GM12878 (cell line): ENCODE measurements around the gene DGKA. TPM values are rescaled to one million over a fixed set of nuclear protein-coding genes. Genes with fewer than 3 reads are reported as not detected.

Experiments
- BACH1 ChIP-seq: fragments of 450-650 bp; IDR thresholded peaks from 2 replicates; pipeline ENCODE4 v1.6.1; 2017; ENCODE audit warnings: mild to moderate bottlenecking, borderline replicate concordance
- CBX3 ChIP-seq: fragments of 200-600 bp; sonication (generic); IDR thresholded peaks from 2 replicates; pipeline ENCODE4 v1.6.1; 2016; ENCODE audit warnings: low read depth, borderline replicate concordance
- HDAC2 ChIP-seq: fragments of 200-600 bp; sonication (generic); IDR thresholded peaks from 2 replicates; pipeline ENCODE4 v1.6.1; 2017
- JUND ChIP-seq: IDR thresholded peaks from 2 replicates; pipeline ENCODE4 v1.6.1; 2012; ENCODE audit warnings: low read depth, mild to moderate bottlenecking, low read length, improper control_type of control experiment, moderate library complexity
- KLF5 ChIP-seq: fragments of 450-650 bp; IDR thresholded peaks from 2 replicates; pipeline ENCODE4 v1.6.1; 2014; ENCODE audit warnings: mild to moderate bottlenecking; ENCODE audit not compliant: partially characterized antibody
- MXI1 ChIP-seq: fragments of 150-350 bp; IDR thresholded peaks from 2 replicates; pipeline ENCODE4 v1.6.1; 2011; ENCODE audit warnings: low read depth, mild to moderate bottlenecking, inconsistent platforms, low read length, improper control_type of control experiment
- NBN ChIP-seq: fragments of 450-650 bp; IDR thresholded peaks from 2 replicates; pipeline ENCODE4 v1.6.1; 2016
- NFIC ChIP-seq: IDR thresholded peaks from 2 replicates; pipeline ENCODE4 v1.6.1; 2012; ENCODE audit warnings: low read depth, mild to moderate bottlenecking, inconsistent platforms, low read length, moderate library complexity
- NR2C2 ChIP-seq: IDR thresholded peaks from 2 replicates; pipeline ENCODE4 v1.6.1; 2011; ENCODE audit warnings: borderline replicate concordance, low read depth; ENCODE audit not compliant: control insufficient read depth, insufficient read length
- NRF1 ChIP-seq: conservative IDR thresholded peaks from 2 replicates; pipeline ENCODE4 v1.6.1; 2011; ENCODE audit warnings: mild to moderate bottlenecking, low read depth, low read length, improper control_type of control experiment
- SIN3A ChIP-seq: IDR thresholded peaks from 2 replicates; pipeline ENCODE4 v1.6.1; 2012; ENCODE audit warnings: low read depth, low read length, improper control_type of control experiment
- SMAD1 ChIP-seq: fragments of 450-650 bp; IDR thresholded peaks from 2 replicates; pipeline ENCODE4 v1.6.1; 2018; ENCODE audit warnings: mild to moderate bottlenecking, low read depth; ENCODE audit not compliant: partially characterized antibody
- SREBF2 ChIP-seq: IDR thresholded peaks from 2 replicates; pipeline ENCODE4 v1.6.1; 2012; ENCODE audit warnings: mild to moderate bottlenecking, low read length
- SRF ChIP-seq, 2 experiments: IDR thresholded peaks; 2 replicates each; pipeline ENCODE4 v1.6.1; 2011; ENCODE audit warnings: low read depth in 2 of 2, low read length in 2 of 2, mild to moderate bottlenecking in 1 of 2, moderate library complexity in 1 of 2
- WRNIP1 ChIP-seq: IDR thresholded peaks from 2 replicates; pipeline ENCODE4 v1.6.1; 2011; ENCODE audit warnings: low read depth, low read length, improper control_type of control experiment, borderline replicate concordance
- ZNF274 ChIP-seq: IDR thresholded peaks from one replicate; pipeline ENCODE4 v1.8.0; 2011; ENCODE audit not compliant: insufficient read length, insufficient read depth
- ZNF622 ChIP-seq: fragments of 450-650 bp; IDR thresholded peaks from 2 replicates; pipeline ENCODE4 v1.6.1; 2017; ENCODE audit warnings: mild to moderate bottlenecking, inconsistent platforms
- polyA plus RNA-seq, 11 experiments: library from polyadenylated mRNA; depleted of rRNA in 4 of 11; unstranded in 6 of 11; stranded (reverse) in 5 of 11; fragments of >200 nt; fragmentation: Nextera tagmentation in 4 of 11; fragmentation: Illumina TruSeq in 1 of 11; extraction: Ambion mirVana in 4 of 11; extraction: Trizol in 1 of 11; gene quantifications; 1 replicate in 1 of 11; 2 replicates in 10 of 11; pipeline versions ENCODE4 v1.2.1 to v1.2.3, GENCODE V29; 2011 to 2016; ENCODE audit warnings: inconsistent platforms in 2 of 11, missing spikeins in 2 of 11, low read depth in 1 of 11
- total RNA-seq, 4 experiments: library from RNA; depleted of rRNA in 3 of 4; stranded (reverse); fragments of >200 nt in 3 of 4; fragmentation: Illumina TruSeq in 1 of 4; extraction: Trizol in 1 of 4; gene quantifications; 2 replicates each; pipeline versions ENCODE4 v1.2.1 to v1.2.3, GENCODE V29; 2013 to 2021
- TF ChIP-seq, protein P1 (sequence below): IDR thresholded peaks from 2 replicates; pipeline ENCODE4 v1.6.1; 2012; ENCODE audit warnings: improper control_type of control experiment, low read depth, low read length; ENCODE audit not compliant: insufficient replicate concordance
- TF ChIP-seq, protein P2 (sequence below): fragments of 450-650 bp; IDR thresholded peaks from 2 replicates; pipeline ENCODE4 v1.6.1; 2017; ENCODE audit warnings: mild to moderate bottlenecking, moderate library complexity
- TF ChIP-seq, protein P3 (sequence below): IDR thresholded peaks from 2 replicates; pipeline ENCODE4 v1.6.1; 2011; ENCODE audit warnings: mild to moderate bottlenecking, low read depth, low read length, moderate library complexity; ENCODE audit not compliant: insufficient replicate concordance

DGKA gene
- total and polyA plus RNA-seq, 10 of the 15 experiments (the other 5 are each of a cell fraction or from before 2014, with no cell fraction given): 14.0 to 65.5 (median 37.1) TPM

DNA sequence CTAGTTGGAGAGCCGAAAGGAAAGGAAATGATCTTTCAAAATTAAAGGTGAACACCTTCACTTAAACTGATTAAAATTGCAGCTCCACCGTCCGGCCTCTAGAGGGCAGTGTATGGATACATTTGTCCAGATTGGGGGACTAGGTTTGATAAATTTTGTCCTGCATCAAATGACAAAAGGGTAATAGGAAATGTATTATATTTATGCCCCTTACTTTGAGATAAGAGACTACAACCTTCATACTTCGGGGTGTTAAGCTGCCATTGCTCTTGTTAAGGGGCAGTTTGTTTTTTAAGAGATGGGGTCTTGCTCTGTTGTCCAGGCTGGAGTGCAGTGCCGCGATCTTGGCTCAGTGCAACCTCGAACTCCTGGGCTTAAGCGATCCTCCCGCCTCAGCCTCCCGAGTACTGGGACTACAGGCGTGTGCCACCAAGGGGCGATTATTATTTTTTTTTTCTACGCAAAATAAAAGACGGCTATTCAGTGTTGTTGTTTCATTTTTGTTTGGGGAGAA, 65.3 kb downstream of the DGKA start (continued):
- TF ChIP-seq KLF5 (no peak), CBX3 (no peak), ZNF622 (no peak), BACH1 (no peak), NRF1 (no peak), NBN (peak; percentile 57), ZNF274 (no peak), NFIC (no peak), WRNIP1 (no peak), JUND (no peak), SREBF2 (no peak), NR2C2 (no peak), SIN3A (no peak), MXI1 (no peak), SMAD1 (no peak), SRF (IDR thresholded peaks at IDR 0.05; ENCODE audit: low read depth in 2 of 2, low read length in 2 of 2) (no peak), HDAC2 (no peak)
- TF ChIP-seq, protein P1, sequence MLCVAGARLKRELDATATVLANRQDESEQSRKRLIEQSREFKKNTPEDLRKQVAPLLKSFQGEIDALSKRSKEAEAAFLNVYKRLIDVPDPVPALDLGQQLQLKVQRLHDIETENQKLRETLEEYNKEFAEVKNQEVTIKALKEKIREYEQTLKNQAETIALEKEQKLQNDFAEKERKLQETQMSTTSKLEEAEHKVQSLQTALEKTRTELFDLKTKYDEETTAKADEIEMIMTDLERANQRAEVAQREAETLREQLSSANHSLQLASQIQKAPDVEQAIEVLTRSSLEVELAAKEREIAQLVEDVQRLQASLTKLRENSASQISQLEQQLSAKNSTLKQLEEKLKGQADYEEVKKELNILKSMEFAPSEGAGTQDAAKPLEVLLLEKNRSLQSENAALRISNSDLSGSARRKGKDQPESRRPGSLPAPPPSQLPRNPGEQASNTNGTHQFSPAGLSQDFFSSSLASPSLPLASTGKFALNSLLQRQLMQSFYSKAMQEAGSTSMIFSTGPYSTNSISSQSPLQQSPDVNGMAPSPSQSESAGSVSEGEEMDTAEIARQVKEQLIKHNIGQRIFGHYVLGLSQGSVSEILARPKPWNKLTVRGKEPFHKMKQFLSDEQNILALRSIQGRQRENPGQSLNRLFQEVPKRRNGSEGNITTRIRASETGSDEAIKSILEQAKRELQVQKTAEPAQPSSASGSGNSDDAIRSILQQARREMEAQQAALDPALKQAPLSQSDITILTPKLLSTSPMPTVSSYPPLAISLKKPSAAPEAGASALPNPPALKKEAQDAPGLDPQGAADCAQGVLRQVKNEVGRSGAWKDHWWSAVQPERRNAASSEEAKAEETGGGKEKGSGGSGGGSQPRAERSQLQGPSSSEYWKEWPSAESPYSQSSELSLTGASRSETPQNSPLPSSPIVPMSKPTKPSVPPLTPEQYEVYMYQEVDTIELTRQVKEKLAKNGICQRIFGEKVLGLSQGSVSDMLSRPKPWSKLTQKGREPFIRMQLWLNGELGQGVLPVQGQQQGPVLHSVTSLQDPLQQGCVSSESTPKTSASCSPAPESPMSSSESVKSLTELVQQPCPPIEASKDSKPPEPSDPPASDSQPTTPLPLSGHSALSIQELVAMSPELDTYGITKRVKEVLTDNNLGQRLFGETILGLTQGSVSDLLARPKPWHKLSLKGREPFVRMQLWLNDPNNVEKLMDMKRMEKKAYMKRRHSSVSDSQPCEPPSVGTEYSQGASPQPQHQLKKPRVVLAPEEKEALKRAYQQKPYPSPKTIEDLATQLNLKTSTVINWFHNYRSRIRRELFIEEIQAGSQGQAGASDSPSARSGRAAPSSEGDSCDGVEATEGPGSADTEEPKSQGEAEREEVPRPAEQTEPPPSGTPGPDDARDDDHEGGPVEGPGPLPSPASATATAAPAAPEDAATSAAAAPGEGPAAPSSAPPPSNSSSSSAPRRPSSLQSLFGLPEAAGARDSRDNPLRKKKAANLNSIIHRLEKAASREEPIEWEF: peak; percentile 27
- TF ChIP-seq, protein P2, sequence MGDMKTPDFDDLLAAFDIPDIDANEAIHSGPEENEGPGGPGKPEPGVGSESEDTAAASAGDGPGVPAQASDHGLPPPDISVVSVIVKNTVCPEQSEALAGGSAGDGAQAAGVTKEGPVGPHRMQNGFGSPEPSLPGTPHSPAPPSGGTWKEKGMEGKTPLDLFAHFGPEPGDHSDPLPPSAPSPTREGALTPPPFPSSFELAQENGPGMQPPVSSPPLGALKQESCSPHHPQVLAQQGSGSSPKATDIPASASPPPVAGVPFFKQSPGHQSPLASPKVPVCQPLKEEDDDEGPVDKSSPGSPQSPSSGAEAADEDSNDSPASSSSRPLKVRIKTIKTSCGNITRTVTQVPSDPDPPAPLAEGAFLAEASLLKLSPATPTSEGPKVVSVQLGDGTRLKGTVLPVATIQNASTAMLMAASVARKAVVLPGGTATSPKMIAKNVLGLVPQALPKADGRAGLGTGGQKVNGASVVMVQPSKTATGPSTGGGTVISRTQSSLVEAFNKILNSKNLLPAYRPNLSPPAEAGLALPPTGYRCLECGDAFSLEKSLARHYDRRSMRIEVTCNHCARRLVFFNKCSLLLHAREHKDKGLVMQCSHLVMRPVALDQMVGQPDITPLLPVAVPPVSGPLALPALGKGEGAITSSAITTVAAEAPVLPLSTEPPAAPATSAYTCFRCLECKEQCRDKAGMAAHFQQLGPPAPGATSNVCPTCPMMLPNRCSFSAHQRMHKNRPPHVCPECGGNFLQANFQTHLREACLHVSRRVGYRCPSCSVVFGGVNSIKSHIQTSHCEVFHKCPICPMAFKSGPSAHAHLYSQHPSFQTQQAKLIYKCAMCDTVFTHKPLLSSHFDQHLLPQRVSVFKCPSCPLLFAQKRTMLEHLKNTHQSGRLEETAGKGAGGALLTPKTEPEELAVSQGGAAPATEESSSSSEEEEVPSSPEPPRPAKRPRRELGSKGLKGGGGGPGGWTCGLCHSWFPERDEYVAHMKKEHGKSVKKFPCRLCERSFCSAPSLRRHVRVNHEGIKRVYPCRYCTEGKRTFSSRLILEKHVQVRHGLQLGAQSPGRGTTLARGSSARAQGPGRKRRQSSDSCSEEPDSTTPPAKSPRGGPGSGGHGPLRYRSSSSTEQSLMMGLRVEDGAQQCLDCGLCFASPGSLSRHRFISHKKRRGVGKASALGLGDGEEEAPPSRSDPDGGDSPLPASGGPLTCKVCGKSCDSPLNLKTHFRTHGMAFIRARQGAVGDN: no peak
- TF ChIP-seq, protein P3, sequence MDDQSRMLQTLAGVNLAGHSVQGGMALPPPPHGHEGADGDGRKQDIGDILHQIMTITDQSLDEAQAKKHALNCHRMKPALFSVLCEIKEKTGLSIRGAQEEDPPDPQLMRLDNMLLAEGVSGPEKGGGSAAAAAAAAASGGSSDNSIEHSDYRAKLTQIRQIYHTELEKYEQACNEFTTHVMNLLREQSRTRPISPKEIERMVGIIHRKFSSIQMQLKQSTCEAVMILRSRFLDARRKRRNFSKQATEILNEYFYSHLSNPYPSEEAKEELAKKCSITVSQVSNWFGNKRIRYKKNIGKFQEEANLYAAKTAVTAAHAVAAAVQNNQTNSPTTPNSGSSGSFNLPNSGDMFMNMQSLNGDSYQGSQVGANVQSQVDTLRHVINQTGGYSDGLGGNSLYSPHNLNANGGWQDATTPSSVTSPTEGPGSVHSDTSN: no peak
